Stomach (tissue), 4 donors: ENCODE results near the gene GRAMD1A.

ENCODE experiments used
- POLR2A ChIP-seq, 4 donors: fragments of 450-650 bp; IDR thresholded peaks; one replicate each; pipeline ENCODE4 v1.6.1; 2016; ENCODE audit warnings: antibody characterized with exemption in 4 of 4, control low read depth in 2 of 4, mild to moderate bottlenecking in 1 of 4, moderate library complexity in 1 of 4
- TF ChIP-seq, protein P1 (sequence below), 7 experiments: fragments of 450-650 bp in 4 of 7; fragments of 200-600 bp in 3 of 7; sonication (generic) in 3 of 7; IDR thresholded peaks; one replicate each; pipeline ENCODE4 v1.5.1; 2016 to 2019; ENCODE audit warnings: antibody characterized with exemption in 7 of 7, control low read depth in 2 of 7, mild to moderate bottlenecking in 1 of 7

- TF ChIP-seq, protein P1, sequence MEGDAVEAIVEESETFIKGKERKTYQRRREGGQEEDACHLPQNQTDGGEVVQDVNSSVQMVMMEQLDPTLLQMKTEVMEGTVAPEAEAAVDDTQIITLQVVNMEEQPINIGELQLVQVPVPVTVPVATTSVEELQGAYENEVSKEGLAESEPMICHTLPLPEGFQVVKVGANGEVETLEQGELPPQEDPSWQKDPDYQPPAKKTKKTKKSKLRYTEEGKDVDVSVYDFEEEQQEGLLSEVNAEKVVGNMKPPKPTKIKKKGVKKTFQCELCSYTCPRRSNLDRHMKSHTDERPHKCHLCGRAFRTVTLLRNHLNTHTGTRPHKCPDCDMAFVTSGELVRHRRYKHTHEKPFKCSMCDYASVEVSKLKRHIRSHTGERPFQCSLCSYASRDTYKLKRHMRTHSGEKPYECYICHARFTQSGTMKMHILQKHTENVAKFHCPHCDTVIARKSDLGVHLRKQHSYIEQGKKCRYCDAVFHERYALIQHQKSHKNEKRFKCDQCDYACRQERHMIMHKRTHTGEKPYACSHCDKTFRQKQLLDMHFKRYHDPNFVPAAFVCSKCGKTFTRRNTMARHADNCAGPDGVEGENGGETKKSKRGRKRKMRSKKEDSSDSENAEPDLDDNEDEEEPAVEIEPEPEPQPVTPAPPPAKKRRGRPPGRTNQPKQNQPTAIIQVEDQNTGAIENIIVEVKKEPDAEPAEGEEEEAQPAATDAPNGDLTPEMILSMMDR (IDR thresholded peaks at IDR 0.05), result no peak
- no peak for TF ChIP-seq POLR2A (IDR thresholded peaks at IDR 0.05)
These were observed 26.3 kb downstream of the GRAMD1A start for GRCh38 chr19:35026418-35026817.
